ENCODE data around the gene FAM120AOS. TPM values are rescaled to one million over a fixed set of nuclear protein-coding genes. Genes with fewer than 3 reads are reported as not detected.

The FAM120AOS gene
- polyA plus RNA-seq, 3 donors: 33.2 to 47.7 (median 41.6) TPM

DNA sequence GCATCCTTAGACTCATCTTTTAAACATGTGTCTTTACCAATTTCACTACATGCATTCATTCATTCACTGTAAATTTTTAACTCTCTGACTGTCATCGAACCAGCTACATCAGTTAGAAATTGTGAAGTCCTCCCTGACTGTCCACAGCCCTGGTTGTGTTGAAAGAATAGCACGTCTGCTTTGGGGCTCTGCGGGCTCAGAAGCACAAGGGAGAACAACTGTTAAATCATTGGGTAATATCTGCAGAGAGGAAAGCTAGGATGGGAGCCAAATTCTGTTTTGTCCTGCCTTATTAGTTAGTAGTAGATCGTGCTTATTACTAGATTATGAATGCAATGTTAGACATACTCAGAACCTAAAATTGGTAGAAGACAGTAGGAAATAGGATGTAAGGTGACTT lies 26.3 kb upstream of the FAM120AOS start:
- no peaks in the 10 kb centered on the region for H3K9me3 Mint-ChIP-seq
- Histone ChIP-seq H3K36me3 (replicated peaks in 1 of 2; ENCODE audit: control insufficient read depth in 1 of 2, insufficient read depth in 2 of 2, low read length in 2 of 2) (peaks cover 19 to 90% of the 10 kb centered on the region in 2 donors), H3K9ac (ENCODE audit: insufficient read depth, low read length, poor library complexity, severe bottlenecking) (no peak overlapping the region), H3K4me2 (replicated peaks; ENCODE audit: extremely low read depth, low read length, poor library complexity, severe bottlenecking) (no peak overlapping the region), H3K9me3 (replicated peaks in 1 of 2; ENCODE audit: control insufficient read depth in 1 of 2, insufficient read depth in 1 of 2, low read length in 2 of 2) (no peaks in the 10 kb centered on the region), H3K79me2 (ENCODE audit: insufficient read depth, low read length) (peaks cover 91% of the 10 kb centered on the region), H4K20me1 (ENCODE audit: insufficient read depth, low read length) (peaks cover 90% of the 10 kb centered on the region), H3K4me3 (replicated peaks in 1 of 3; ENCODE audit: low read depth in 2 of 3, low read length in 3 of 3) (no peak overlapping the region), H3K27ac (ENCODE audit: low read depth in 1 of 2, low read length in 2 of 2) (peak overlapping the region in 1 of 2 donors; percentile 8), H3K4me1 (ENCODE audit: control insufficient read depth in 1 of 2, insufficient read depth in 2 of 2, low read length in 2 of 2) (no peaks in the 10 kb centered on the region), H3K27me3 (ENCODE audit: control insufficient read depth in 2 of 2, insufficient read depth in 2 of 2, low read length in 2 of 2) (no peaks in the 10 kb centered on the region), H2AFZ (ENCODE audit: insufficient read depth, low read depth, low read length, poor library complexity, severe bottlenecking) (no peak overlapping the region)
- 48% methylated on average over 3 of the region's 4 CpGs for WGBS (ENCODE audit: insufficient coverage)
- peaks cover 2% of the 10 kb centered on the region for H3K4me1 Mint-ChIP-seq
- H3K36me3 Mint-ChIP-seq: peaks cover 61 to 76% of the 10 kb centered on the region in 2 donors
- H3K27me3 Mint-ChIP-seq (ENCODE audit: low read depth in 3 of 3): peaks cover 0 to 2% (median 0%) of the 10 kb centered on the region in 3 donors
- TF ChIP-seq, protein P1, sequence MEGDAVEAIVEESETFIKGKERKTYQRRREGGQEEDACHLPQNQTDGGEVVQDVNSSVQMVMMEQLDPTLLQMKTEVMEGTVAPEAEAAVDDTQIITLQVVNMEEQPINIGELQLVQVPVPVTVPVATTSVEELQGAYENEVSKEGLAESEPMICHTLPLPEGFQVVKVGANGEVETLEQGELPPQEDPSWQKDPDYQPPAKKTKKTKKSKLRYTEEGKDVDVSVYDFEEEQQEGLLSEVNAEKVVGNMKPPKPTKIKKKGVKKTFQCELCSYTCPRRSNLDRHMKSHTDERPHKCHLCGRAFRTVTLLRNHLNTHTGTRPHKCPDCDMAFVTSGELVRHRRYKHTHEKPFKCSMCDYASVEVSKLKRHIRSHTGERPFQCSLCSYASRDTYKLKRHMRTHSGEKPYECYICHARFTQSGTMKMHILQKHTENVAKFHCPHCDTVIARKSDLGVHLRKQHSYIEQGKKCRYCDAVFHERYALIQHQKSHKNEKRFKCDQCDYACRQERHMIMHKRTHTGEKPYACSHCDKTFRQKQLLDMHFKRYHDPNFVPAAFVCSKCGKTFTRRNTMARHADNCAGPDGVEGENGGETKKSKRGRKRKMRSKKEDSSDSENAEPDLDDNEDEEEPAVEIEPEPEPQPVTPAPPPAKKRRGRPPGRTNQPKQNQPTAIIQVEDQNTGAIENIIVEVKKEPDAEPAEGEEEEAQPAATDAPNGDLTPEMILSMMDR (IDR thresholded peaks at IDR 0.05): no peak
- intact Hi-C loops (cut with micrococcal nuclease): no loop called here
- peak overlapping the region in 5 of 7 donors; percentile 14 to 61 (median 52) for H3K27ac Mint-ChIP-seq
- H3K4me3 Mint-ChIP-seq: no peak overlapping the region
- DNase-seq: no peak

DNA sequence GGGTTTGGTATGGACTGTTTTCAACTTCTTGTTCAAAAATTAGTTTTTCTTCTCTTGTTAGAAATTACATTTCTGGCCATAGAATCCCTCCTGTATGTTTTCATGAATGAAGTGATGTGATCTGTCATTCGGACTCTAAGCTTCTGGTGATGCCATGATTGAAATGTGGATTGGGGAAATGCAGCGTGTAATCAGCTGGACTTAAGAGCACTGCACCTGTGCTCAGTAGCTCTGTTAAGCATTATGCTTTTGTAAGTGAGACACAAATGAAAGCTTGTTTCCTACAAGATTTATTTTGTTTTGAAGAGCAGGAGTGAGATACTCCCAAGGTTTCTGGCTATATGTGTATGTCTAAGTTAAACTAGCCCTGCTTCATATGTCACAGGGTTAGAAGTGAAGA lies 24.0 kb upstream of the FAM120AOS start:
- Histone ChIP-seq H3K36me3 (replicated peaks in 1 of 2; ENCODE audit: control insufficient read depth in 1 of 2, insufficient read depth in 2 of 2, low read length in 2 of 2) (peaks cover 24 to 93% of the 10 kb centered on the region in 2 donors), H3K4me1 (ENCODE audit: control insufficient read depth in 1 of 2, insufficient read depth in 2 of 2, low read length in 2 of 2) (no peaks in the 10 kb centered on the region), H3K4me3 (replicated peaks in 1 of 3; ENCODE audit: low read depth in 2 of 3, low read length in 3 of 3) (no peak overlapping the region), H3K27me3 (ENCODE audit: control insufficient read depth in 2 of 2, insufficient read depth in 2 of 2, low read length in 2 of 2) (no peaks in the 10 kb centered on the region), H2AFZ (ENCODE audit: insufficient read depth, low read depth, low read length, poor library complexity, severe bottlenecking) (no peak overlapping the region), H3K27ac (ENCODE audit: low read depth in 1 of 2, low read length in 2 of 2) (peak overlapping the region in 1 of 2 donors; percentile 50), H4K20me1 (ENCODE audit: insufficient read depth, low read length) (peaks cover 95% of the 10 kb centered on the region), H3K9ac (ENCODE audit: insufficient read depth, low read length, poor library complexity, severe bottlenecking) (no peak overlapping the region), H3K4me2 (replicated peaks; ENCODE audit: extremely low read depth, low read length, poor library complexity, severe bottlenecking) (no peak overlapping the region), H3K9me3 (replicated peaks in 1 of 2; ENCODE audit: control insufficient read depth in 1 of 2, insufficient read depth in 1 of 2, low read length in 2 of 2) (no peaks in the 10 kb centered on the region), H3K79me2 (ENCODE audit: insufficient read depth, low read length) (peaks cover 96% of the 10 kb centered on the region)
- intact Hi-C loops (cut with micrococcal nuclease): no loop called here
- DNase-seq: no peak
- H3K4me1 Mint-ChIP-seq: peaks cover 2% of the 10 kb centered on the region
- no peak overlapping the region for H3K27ac Mint-ChIP-seq
- peaks cover 54 to 76% of the 10 kb centered on the region in 2 donors for H3K36me3 Mint-ChIP-seq
- TF ChIP-seq, protein P1 (IDR thresholded peaks at IDR 0.05): no peak
- H3K9me3 Mint-ChIP-seq: no peaks in the 10 kb centered on the region
- H3K4me3 Mint-ChIP-seq: no peak overlapping the region
- 100% methylated on average over 2 of the region's 2 CpGs for WGBS (ENCODE audit: insufficient coverage)
- H3K27me3 Mint-ChIP-seq (ENCODE audit: low read depth in 3 of 3): peaks cover 0 to 2% (median 0%) of the 10 kb centered on the region in 3 donors

Measured in CD14-positive monocyte (primary cell).